SK-N-SH treated with all-trans-retinoic acid at 6 μM for 48 hours (cell line): ENCODE data around the gene SHANK1.
A peak's percentile ranks its signal among the peaks of the same experiment; 100 is the strongest.

Source experiments
- ATAC-seq: fragments of 200-7000 bp; cut with Tn5 transposase; 3 replicates; pipeline ENCODE4 v1.9.1; 2020; ENCODE audit warnings: mild to moderate bottlenecking, moderate library complexity
- ARNTL ChIP-seq: fragments of 450-650 bp; formaldehyde crosslinking; IDR thresholded peaks from 2 replicates; pipeline ENCODE4 v1.5.0; 2020; ENCODE audit warnings: low read depth, mild to moderate bottlenecking, moderate library complexity, borderline replicate concordance
- CSDC2 ChIP-seq: fragments of 250-450 bp; sonication (Bioruptor Pico); IDR thresholded peaks from 2 replicates; pipeline ENCODE4 v1.5.0; 2020; ENCODE audit warnings: mild to moderate bottlenecking, moderate library complexity
- ESRRG ChIP-seq: fragments of 250-450 bp; sonication (Bioruptor Pico); IDR thresholded peaks from 2 replicates; pipeline ENCODE4 v1.6.1; 2021; ENCODE audit warnings: mild to moderate bottlenecking
- GLIS3 ChIP-seq: fragments of 250-450 bp; sonication (Bioruptor Pico); IDR thresholded peaks from 2 replicates; pipeline ENCODE4 v1.5.0; 2020; ENCODE audit warnings: mild to moderate bottlenecking, moderate library complexity
- OSR1 ChIP-seq: fragments of 250-450 bp; sonication (Bioruptor Pico); IDR thresholded peaks from 2 replicates; pipeline ENCODE4 v1.8.0; 2022; ENCODE audit warnings: moderate library complexity, mild to moderate bottlenecking, inconsistent platforms
- PPARA ChIP-seq: fragments of 250-450 bp; sonication (Bioruptor Pico); IDR thresholded peaks from 2 replicates; pipeline ENCODE4 v1.5.0; 2020; ENCODE audit warnings: mild to moderate bottlenecking, borderline replicate concordance
- RARB ChIP-seq: fragments of 250-450 bp; sonication (Bioruptor Pico); IDR thresholded peaks from 2 replicates; pipeline ENCODE4 v1.8.0; 2021; ENCODE audit warnings: mild to moderate bottlenecking, moderate library complexity
- SNAI2 ChIP-seq: fragments of 250-450 bp; sonication (Bioruptor Pico); IDR thresholded peaks from 2 replicates; pipeline ENCODE4 v1.5.0; 2020; ENCODE audit warnings: mild to moderate bottlenecking, moderate library complexity
- TCF4 ChIP-seq: fragments of 250-450 bp; sonication (Bioruptor Pico); IDR thresholded peaks from 2 replicates; pipeline ENCODE4 v1.8.0; 2021; ENCODE audit warnings: mild to moderate bottlenecking, moderate library complexity, borderline replicate concordance
- TOX ChIP-seq: fragments of 250-450 bp; sonication (Bioruptor Pico); IDR thresholded peaks from 2 replicates; pipeline ENCODE4 v1.8.0; 2021; ENCODE audit warnings: mild to moderate bottlenecking, moderate library complexity, borderline replicate concordance
- ZC3H10 ChIP-seq: fragments of 250-450 bp; sonication (Bioruptor Pico); IDR thresholded peaks from 2 replicates; pipeline ENCODE4 v1.5.1; 2021; ENCODE audit warnings: mild to moderate bottlenecking, moderate library complexity
- ZFP3 ChIP-seq: fragments of 250-450 bp; sonication (Bioruptor Pico); IDR thresholded peaks from 2 replicates; pipeline ENCODE4 v1.5.0; 2020; ENCODE audit warnings: mild to moderate bottlenecking, moderate library complexity
- ZFP30 ChIP-seq: fragments of 450-650 bp; formaldehyde crosslinking; IDR thresholded peaks from 2 replicates; pipeline ENCODE4 v1.5.0; 2022; ENCODE audit warnings: mild to moderate bottlenecking, moderate library complexity
- ZNF565 ChIP-seq: fragments of 450-650 bp; formaldehyde crosslinking; conservative IDR thresholded peaks from 2 replicates; pipeline ENCODE4 v1.5.0; 2020; ENCODE audit warnings: low read depth, mild to moderate bottlenecking, moderate library complexity
- ZNF70 ChIP-seq: fragments of 450-650 bp; formaldehyde crosslinking; IDR thresholded peaks from 2 replicates; pipeline ENCODE4 v1.5.0; 2020; ENCODE audit warnings: mild to moderate bottlenecking, moderate library complexity
- ZNF8 ChIP-seq: fragments of 450-650 bp; formaldehyde crosslinking; IDR thresholded peaks from 2 replicates; pipeline ENCODE4 v1.5.0; 2020; ENCODE audit warnings: mild to moderate bottlenecking, moderate library complexity
- TF ChIP-seq, protein P1 (sequence below): fragments of 250-450 bp; sonication (Bioruptor Pico); IDR thresholded peaks from 2 replicates; pipeline ENCODE4 v1.5.1; 2021; ENCODE audit warnings: mild to moderate bottlenecking, moderate library complexity
- TF ChIP-seq, protein P2 (sequence below): fragments of 250-450 bp; sonication (Bioruptor Pico); IDR thresholded peaks from 2 replicates; pipeline ENCODE4 v1.5.0; 2020; ENCODE audit warnings: mild to moderate bottlenecking, moderate library complexity
- TF ChIP-seq, protein P3 (sequence below): fragments of 250-450 bp; sonication (Bioruptor Pico); IDR thresholded peaks from 2 replicates; pipeline ENCODE4 v1.8.0; 2021; ENCODE audit warnings: low read depth, mild to moderate bottlenecking, moderate library complexity, borderline replicate concordance
- TF ChIP-seq, protein P4 (sequence below): fragments of 250-450 bp; sonication (Bioruptor Pico); IDR thresholded peaks from 2 replicates; pipeline ENCODE4 v1.8.0; 2020; ENCODE audit warnings: mild to moderate bottlenecking, moderate library complexity, borderline replicate concordance
- TF ChIP-seq, protein P5 (sequence below): fragments of 250-450 bp; sonication (Bioruptor Pico); IDR thresholded peaks from 2 replicates; pipeline ENCODE4 v1.5.1; 2020; ENCODE audit warnings: low read depth, mild to moderate bottlenecking, moderate library complexity

The SHANK1 gene

DNA sequence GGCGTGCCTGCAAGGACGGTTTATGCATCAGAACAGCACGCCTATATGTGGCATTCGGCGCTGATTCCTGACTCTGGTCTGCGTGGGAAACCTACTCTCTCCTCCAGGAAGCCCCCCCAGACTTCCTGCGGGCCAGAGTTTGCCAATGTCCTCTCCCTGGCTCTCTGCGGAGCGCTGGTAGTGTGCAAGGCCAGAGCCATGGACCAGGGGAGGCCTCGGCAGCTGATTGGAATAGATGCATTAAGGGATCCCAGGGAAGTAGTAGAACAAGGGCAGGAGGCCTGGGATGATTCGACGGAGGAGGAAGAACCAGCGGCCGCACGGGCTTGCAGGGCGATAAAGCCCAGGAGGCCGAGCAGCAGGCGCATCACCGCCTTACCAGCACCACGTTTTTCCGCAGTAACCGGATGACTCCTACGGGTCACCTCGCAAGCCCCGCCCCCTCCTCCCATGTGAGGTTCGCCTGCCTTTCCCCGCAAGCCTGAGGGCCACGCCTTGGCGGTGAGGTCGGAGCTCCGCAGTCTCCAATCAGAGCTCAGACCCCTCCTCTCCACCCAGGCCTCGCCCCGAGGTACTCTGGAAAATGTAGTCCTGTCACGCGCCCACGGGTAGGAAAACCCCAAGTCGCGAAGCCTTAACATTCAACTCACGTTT, 8.6 kb upstream of the SHANK1 start:
- peak; percentile 3; the same call in 1 of the 3 replicates for ATAC-seq
- TF ChIP-seq ZFP30 (CRISPR knock-in tag) (no peak), ESRRG (CRISPR knock-in tag) (no peak), ZFP3 (CRISPR knock-in tag) (no peak), ZNF70 (CRISPR knock-in tag) (no peak), ZC3H10 (CRISPR knock-in tag) (no peak), SNAI2 (CRISPR knock-in tag) (no peak), TOX (CRISPR knock-in tag) (no peak), PPARA (CRISPR knock-in tag) (no peak), ZNF8 (no peak), ARNTL (CRISPR knock-in tag) (no peak)
- TF ChIP-seq, protein P1, sequence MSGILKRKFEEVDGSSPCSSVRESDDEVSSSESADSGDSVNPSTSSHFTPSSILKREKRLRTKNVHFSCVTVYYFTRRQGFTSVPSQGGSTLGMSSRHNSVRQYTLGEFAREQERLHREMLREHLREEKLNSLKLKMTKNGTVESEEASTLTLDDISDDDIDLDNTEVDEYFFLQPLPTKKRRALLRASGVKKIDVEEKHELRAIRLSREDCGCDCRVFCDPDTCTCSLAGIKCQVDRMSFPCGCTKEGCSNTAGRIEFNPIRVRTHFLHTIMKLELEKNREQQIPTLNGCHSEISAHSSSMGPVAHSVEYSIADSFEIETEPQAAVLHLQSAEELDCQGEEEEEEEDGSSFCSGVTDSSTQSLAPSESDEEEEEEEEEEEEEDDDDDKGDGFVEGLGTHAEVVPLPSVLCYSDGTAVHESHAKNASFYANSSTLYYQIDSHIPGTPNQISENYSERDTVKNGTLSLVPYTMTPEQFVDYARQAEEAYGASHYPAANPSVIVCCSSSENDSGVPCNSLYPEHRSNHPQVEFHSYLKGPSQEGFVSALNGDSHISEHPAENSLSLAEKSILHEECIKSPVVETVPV (CRISPR knock-in tag): no peak
- TF ChIP-seq, protein P2, sequence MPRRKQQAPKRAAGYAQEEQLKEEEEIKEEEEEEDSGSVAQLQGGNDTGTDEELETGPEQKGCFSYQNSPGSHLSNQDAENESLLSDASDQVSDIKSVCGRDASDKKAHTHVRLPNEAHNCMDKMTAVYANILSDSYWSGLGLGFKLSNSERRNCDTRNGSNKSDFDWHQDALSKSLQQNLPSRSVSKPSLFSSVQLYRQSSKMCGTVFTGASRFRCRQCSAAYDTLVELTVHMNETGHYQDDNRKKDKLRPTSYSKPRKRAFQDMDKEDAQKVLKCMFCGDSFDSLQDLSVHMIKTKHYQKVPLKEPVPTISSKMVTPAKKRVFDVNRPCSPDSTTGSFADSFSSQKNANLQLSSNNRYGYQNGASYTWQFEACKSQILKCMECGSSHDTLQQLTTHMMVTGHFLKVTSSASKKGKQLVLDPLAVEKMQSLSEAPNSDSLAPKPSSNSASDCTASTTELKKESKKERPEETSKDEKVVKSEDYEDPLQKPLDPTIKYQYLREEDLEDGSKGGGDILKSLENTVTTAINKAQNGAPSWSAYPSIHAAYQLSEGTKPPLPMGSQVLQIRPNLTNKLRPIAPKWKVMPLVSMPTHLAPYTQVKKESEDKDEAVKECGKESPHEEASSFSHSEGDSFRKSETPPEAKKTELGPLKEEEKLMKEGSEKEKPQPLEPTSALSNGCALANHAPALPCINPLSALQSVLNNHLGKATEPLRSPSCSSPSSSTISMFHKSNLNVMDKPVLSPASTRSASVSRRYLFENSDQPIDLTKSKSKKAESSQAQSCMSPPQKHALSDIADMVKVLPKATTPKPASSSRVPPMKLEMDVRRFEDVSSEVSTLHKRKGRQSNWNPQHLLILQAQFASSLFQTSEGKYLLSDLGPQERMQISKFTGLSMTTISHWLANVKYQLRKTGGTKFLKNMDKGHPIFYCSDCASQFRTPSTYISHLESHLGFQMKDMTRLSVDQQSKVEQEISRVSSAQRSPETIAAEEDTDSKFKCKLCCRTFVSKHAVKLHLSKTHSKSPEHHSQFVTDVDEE (CRISPR knock-in tag): no peak
- TF ChIP-seq, protein P3, sequence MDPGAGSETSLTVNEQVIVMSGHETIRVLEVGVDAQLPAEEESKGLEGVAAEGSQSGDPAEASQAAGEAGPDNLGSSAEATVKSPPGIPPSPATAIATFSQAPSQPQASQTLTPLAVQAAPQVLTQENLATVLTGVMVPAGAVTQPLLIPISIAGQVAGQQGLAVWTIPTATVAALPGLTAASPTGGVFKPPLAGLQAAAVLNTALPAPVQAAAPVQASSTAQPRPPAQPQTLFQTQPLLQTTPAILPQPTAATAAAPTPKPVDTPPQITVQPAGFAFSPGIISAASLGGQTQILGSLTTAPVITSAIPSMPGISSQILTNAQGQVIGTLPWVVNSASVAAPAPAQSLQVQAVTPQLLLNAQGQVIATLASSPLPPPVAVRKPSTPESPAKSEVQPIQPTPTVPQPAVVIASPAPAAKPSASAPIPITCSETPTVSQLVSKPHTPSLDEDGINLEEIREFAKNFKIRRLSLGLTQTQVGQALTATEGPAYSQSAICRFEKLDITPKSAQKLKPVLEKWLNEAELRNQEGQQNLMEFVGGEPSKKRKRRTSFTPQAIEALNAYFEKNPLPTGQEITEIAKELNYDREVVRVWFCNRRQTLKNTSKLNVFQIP: no peak

DNA sequence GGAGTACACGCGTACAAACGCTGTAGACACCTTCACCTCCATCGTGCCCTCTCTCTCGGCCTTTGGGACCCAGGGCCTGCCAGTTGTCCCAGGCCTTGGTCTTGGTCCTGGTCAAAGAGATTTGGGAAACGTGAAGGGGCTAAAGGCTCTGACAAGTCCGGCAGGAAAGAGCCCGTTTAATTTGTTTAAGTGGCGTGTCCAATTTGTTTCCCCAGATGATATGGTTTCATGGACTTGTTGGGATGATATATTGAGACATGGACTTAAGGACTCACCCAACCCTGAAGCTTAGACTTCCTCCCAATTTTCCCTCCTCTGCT, 6.3 kb upstream of the SHANK1 start:
- no peak for ATAC-seq

DNA sequence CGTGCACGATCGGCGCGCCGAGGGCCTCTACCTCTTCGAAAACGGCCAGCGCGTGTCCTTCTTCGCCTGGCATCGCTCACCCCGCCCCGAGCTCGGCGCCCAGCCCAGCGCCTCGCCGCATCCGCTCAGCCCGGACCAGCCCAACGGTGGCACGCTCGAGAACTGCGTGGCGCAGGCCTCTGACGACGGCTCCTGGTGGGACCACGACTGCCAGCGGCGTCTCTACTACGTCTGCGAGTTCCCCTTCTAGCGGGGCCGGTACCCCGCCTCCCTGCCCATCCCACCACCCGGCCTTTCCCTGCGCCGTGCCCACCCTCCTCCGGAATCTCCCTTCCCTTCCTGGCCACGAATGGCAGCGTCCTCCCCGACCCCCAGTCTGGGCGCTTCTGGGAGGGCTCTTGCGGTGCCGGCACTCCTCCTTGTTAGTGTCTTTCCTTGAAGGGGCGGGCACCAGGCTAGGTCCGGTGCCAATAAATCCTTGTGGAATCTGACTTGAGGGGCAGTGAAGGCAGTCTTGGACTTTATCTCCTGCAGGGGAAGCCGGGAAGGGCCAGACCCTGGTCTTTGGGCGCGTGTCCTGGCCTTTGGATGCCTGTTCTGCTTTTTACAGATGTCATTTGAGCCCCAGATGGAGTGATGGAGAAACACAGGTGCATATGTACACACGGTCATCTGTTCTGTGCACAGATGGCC, 5.8 kb upstream of the SHANK1 start:
- peak; percentile 59 for ATAC-seq
- TF ChIP-seq ZNF70 (CRISPR knock-in tag) (no peak), ZNF565 (CRISPR knock-in tag) (no peak), CSDC2 (CRISPR knock-in tag) (no peak), GLIS3 (no peak), ZNF8 (no peak), PPARA (CRISPR knock-in tag) (no peak)
- TF ChIP-seq, protein P3: no peak
- TF ChIP-seq, protein P4, sequence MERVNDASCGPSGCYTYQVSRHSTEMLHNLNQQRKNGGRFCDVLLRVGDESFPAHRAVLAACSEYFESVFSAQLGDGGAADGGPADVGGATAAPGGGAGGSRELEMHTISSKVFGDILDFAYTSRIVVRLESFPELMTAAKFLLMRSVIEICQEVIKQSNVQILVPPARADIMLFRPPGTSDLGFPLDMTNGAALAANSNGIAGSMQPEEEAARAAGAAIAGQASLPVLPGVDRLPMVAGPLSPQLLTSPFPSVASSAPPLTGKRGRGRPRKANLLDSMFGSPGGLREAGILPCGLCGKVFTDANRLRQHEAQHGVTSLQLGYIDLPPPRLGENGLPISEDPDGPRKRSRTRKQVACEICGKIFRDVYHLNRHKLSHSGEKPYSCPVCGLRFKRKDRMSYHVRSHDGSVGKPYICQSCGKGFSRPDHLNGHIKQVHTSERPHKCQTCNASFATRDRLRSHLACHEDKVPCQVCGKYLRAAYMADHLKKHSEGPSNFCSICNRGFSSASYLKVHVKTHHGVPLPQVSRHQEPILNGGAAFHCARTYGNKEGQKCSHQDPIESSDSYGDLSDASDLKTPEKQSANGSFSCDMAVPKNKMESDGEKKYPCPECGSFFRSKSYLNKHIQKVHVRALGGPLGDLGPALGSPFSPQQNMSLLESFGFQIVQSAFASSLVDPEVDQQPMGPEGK (CRISPR knock-in tag): no peak

More for the DNA sequence above, 6.3 kb upstream of the SHANK1 start:
- TF ChIP-seq SNAI2 (CRISPR knock-in tag): no peak
- TF ChIP-seq ZNF565 (CRISPR knock-in tag): no peak
- no peak for TF ChIP-seq ARNTL (CRISPR knock-in tag)
- TF ChIP-seq OSR1 (CRISPR knock-in tag): no peak
- TF ChIP-seq ESRRG (CRISPR knock-in tag): no peak
- TF ChIP-seq ZFP30 (CRISPR knock-in tag): no peak
- no peak for TF ChIP-seq TCF4 (CRISPR knock-in tag)
- TF ChIP-seq, protein P5, sequence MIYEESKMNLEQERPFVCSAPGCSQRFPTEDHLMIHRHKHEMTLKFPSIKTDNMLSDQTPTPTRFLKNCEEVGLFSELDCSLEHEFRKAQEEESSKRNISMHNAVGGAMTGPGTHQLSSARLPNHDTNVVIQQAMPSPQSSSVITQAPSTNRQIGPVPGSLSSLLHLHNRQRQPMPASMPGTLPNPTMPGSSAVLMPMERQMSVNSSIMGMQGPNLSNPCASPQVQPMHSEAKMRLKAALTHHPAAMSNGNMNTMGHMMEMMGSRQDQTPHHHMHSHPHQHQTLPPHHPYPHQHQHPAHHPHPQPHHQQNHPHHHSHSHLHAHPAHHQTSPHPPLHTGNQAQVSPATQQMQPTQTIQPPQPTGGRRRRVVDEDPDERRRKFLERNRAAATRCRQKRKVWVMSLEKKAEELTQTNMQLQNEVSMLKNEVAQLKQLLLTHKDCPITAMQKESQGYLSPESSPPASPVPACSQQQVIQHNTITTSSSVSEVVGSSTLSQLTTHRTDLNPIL (CRISPR knock-in tag): no peak
- TF ChIP-seq ZC3H10 (CRISPR knock-in tag): no peak
- no peak for TF ChIP-seq ZNF8
- no peak for TF ChIP-seq PPARA (CRISPR knock-in tag)
- TF ChIP-seq, protein P3: no peak
- no peak for TF ChIP-seq RARB (CRISPR knock-in tag)
